H9 (cell line): ENCODE results near the gene ROBO1. TPM values are rescaled to one million over a fixed set of nuclear protein-coding genes. Genes with fewer than 3 reads are reported as not detected.
"Not testable (repeated sequence)": the region's sequence is repeated elsewhere in the genome, so short reads cannot be mapped to it uniquely, and the experiment has no call there.

Source experiments
- DNase-seq: peaks from one replicate; pipeline ENCODE4 v3.0.0-alpha.2; 2017
- H2AFZ ChIP-seq: one replicate; pipeline ENCODE4 v1.6.1; 2013; ENCODE audit warnings: mild to moderate bottlenecking, low read length, control low read depth, moderate library complexity
- H2AK5ac ChIP-seq: 2 replicates; pipeline ENCODE4 v1.6.1; 2013; ENCODE audit warnings: low read length, control low read depth, mixed read lengths; ENCODE audit not compliant: insufficient read length
- H2BK120ac ChIP-seq: one replicate; pipeline ENCODE4 v1.6.1; 2013; ENCODE audit warnings: low read depth, mild to moderate bottlenecking, low read length, control low read depth, inconsistent platforms; ENCODE audit not compliant: poor library complexity, severe bottlenecking
- H2BK12ac ChIP-seq: 2 replicates; pipeline ENCODE4 v1.6.1; 2013; ENCODE audit warnings: low read length, control low read depth, mixed read lengths, low read depth; ENCODE audit not compliant: insufficient read length
- H2BK15ac ChIP-seq: 2 replicates; pipeline ENCODE4 v1.6.1; 2013; ENCODE audit warnings: low read depth, low read length, control low read depth
- H2BK20ac ChIP-seq: one replicate; pipeline ENCODE4 v1.6.1; 2013; ENCODE audit warnings: low read depth, mild to moderate bottlenecking, low read length, control low read depth, inconsistent platforms; ENCODE audit not compliant: poor library complexity, severe bottlenecking
- H2BK5ac ChIP-seq: 2 replicates; pipeline ENCODE4 v1.6.1; 2013; ENCODE audit warnings: low read length, control low read depth, mixed read lengths; ENCODE audit not compliant: insufficient read length
- H3K14ac ChIP-seq: 2 replicates; pipeline ENCODE4 v1.6.1; 2013; ENCODE audit warnings: low read length, control low read depth; ENCODE audit not compliant: insufficient read depth
- H3K18ac ChIP-seq: 2 replicates; pipeline ENCODE4 v1.6.1; 2013; ENCODE audit warnings: low read depth, mild to moderate bottlenecking, mixed read lengths, low read length, control low read depth; ENCODE audit not compliant: insufficient read length
- H3K23ac ChIP-seq: 2 replicates; pipeline ENCODE4 v1.6.1; 2013; ENCODE audit warnings: low read length, control low read depth, mixed read lengths, low read depth; ENCODE audit not compliant: insufficient read length
- H3K23me2 ChIP-seq: 2 replicates; pipeline ENCODE4 v1.6.1; 2013; ENCODE audit warnings: low read depth, mild to moderate bottlenecking, mixed read lengths, low read length, control low read depth; ENCODE audit not compliant: insufficient read length, poor library complexity, severe bottlenecking
- H3K27ac ChIP-seq: 2 replicates; pipeline ENCODE4 v1.5.1; 2013; ENCODE audit warnings: low read length, control low read depth, mixed read lengths, low read depth; ENCODE audit not compliant: insufficient read length
- H3K27me3 ChIP-seq: 2 replicates; pipeline ENCODE4 v1.6.1; 2013; ENCODE audit warnings: low read length, control low read depth, inconsistent platforms; ENCODE audit not compliant: insufficient read depth
- H3K4ac ChIP-seq: 2 replicates; pipeline ENCODE4 v1.6.1; 2013; ENCODE audit warnings: low read depth, mild to moderate bottlenecking, control low read depth, inconsistent platforms, low read length, moderate library complexity
- H3K4me1 ChIP-seq: 2 replicates; pipeline ENCODE4 v1.6.1; 2013; ENCODE audit warnings: low read length, control low read depth, inconsistent platforms; ENCODE audit not compliant: insufficient read depth
- H3K4me2 ChIP-seq: 2 replicates; pipeline ENCODE4 v1.6.1; 2013; ENCODE audit warnings: low read length, control low read depth, mixed read lengths; ENCODE audit not compliant: insufficient read length, insufficient read depth
- H3K56ac ChIP-seq: 2 replicates; pipeline ENCODE4 v1.6.1; 2013; ENCODE audit warnings: low read depth, mild to moderate bottlenecking, mixed read lengths, low read length, control low read depth; ENCODE audit not compliant: insufficient read length
- H3K79me1 ChIP-seq: 2 replicates; pipeline ENCODE4 v1.6.1; 2013; ENCODE audit warnings: low read depth, mild to moderate bottlenecking, moderate library complexity, low read length, control low read depth, inconsistent platforms; ENCODE audit not compliant: insufficient read depth, poor library complexity, severe bottlenecking
- H3K79me2 ChIP-seq: 2 replicates; pipeline ENCODE4 v1.6.1; 2013; ENCODE audit warnings: low read length, control low read depth, inconsistent platforms; ENCODE audit not compliant: insufficient read depth
- H3K9ac ChIP-seq: 2 replicates; pipeline ENCODE4 v1.6.1; 2013; ENCODE audit warnings: low read length, control low read depth, mixed read lengths; ENCODE audit not compliant: insufficient read length; ENCODE audit errors: extremely low read depth
- H3K9me3 ChIP-seq: one replicate; pipeline ENCODE4 v1.6.1; 2013; ENCODE audit warnings: low read depth, low read length, inconsistent platforms; ENCODE audit not compliant: control insufficient read depth
- H3T11ph ChIP-seq: one replicate; pipeline ENCODE4 v1.6.1; 2013; ENCODE audit warnings: mild to moderate bottlenecking, low read length, control low read depth, inconsistent platforms
- H4K20me1 ChIP-seq: one replicate; pipeline ENCODE4 v1.6.1; 2013; ENCODE audit not compliant: control insufficient read depth, insufficient read length, insufficient read depth
- H4K5ac ChIP-seq: 2 replicates; pipeline ENCODE4 v1.6.1; 2013; ENCODE audit warnings: low read depth, mild to moderate bottlenecking, mixed read lengths, low read length, control low read depth; ENCODE audit not compliant: insufficient read length
- H4K8ac ChIP-seq: replicated peaks from 2 replicates; pipeline ENCODE4 v1.6.1; 2013; ENCODE audit warnings: low read length, control low read depth, mixed read lengths, low read depth; ENCODE audit not compliant: insufficient read length
- H4K91ac ChIP-seq: 2 replicates; pipeline ENCODE4 v1.6.1; 2013; ENCODE audit warnings: low read depth, mild to moderate bottlenecking, moderate library complexity, mixed read lengths, low read length, control low read depth; ENCODE audit not compliant: insufficient read length
- H3K27ac Mint-ChIP-seq, 3 experiments: 2 replicates in 2 of 3; 3 replicates in 1 of 3; pipeline ENCODE4 v1.8.0; 2020 to 2021; ENCODE audit warnings: mixed read lengths in 3 of 3, mild to moderate bottlenecking in 1 of 3, moderate library complexity in 1 of 3
- H3K27me3 Mint-ChIP-seq: 2 replicates; pipeline ENCODE4 v1.8.0; 2021; ENCODE audit warnings: low read depth, mild to moderate bottlenecking, moderate library complexity, mixed read lengths
- H3K36me3 Mint-ChIP-seq, 3 experiments: 2 replicates in 2 of 3; 3 replicates in 1 of 3; pipeline ENCODE4 v1.8.0; 2020 to 2021; ENCODE audit warnings: low read depth in 3 of 3, mixed read lengths in 3 of 3; ENCODE audit not compliant: insufficient read depth in 1 of 3
- H3K4me1 Mint-ChIP-seq, 2 experiments: 2 replicates each; pipeline ENCODE4 v1.8.0; 2020; ENCODE audit warnings: mixed read lengths in 2 of 2
- H3K4me3 Mint-ChIP-seq, 2 experiments: 2 replicates in 1 of 2; 3 replicates in 1 of 2; pipeline ENCODE4 v1.8.0; 2020 to 2021; ENCODE audit warnings: mild to moderate bottlenecking in 2 of 2, mixed read lengths in 2 of 2, moderate library complexity in 1 of 2
- H3K9me3 Mint-ChIP-seq, 2 experiments: 2 replicates in 1 of 2; 3 replicates in 1 of 2; pipeline ENCODE4 v1.8.0; 2020; ENCODE audit warnings: mild to moderate bottlenecking in 2 of 2, mixed read lengths in 2 of 2, moderate library complexity in 1 of 2
- CTCF ChIP-seq: fragments of 200-600 bp; sonication (generic); conservative IDR thresholded peaks from 3 replicates; pipeline ENCODE4 v1.8.0; 2021; ENCODE audit warnings: antibody characterized with exemption, mild to moderate bottlenecking
- WGBS: extraction: QIAGEN DNeasy Blood & Tissue Kit; methylation state at CpG from one replicate; pipeline ENCODE4 v1.1.7; 2013; ENCODE audit warnings: missing lambda C conversion rate, low lambda C conversion rate, mixed read lengths; ENCODE audit not compliant: insufficient read length; ENCODE audit errors: extremely low coverage; 5-methylcytosine and 5-hydroxymethylcytosine counted together
- total RNA-seq: library from RNA; stranded (reverse); gene quantifications from 2 replicates; pipeline ENCODE4 v1.2.1, GENCODE V29; 2021

The ROBO1 gene
- total RNA-seq, 1 experiment from 2014 or later: 62.7 TPM

- not testable (repeated sequence) for H4K8ac ChIP-seq, H2BK15ac ChIP-seq, H4K91ac ChIP-seq, H3K27me3 Mint-ChIP-seq, H4K5ac ChIP-seq, H3K23ac ChIP-seq, H3K27ac Mint-ChIP-seq, H2BK12ac ChIP-seq, H3K4ac ChIP-seq, H3K79me2 ChIP-seq, H3K4me1 ChIP-seq, H3K18ac ChIP-seq, H3K4me1 Mint-ChIP-seq, H3K4me3 Mint-ChIP-seq, H3K56ac ChIP-seq, H4K20me1 ChIP-seq, H3K79me1 ChIP-seq, H3T11ph ChIP-seq, H2AFZ ChIP-seq, H3K27ac ChIP-seq, H3K27me3 ChIP-seq, H2BK20ac ChIP-seq, H3K14ac ChIP-seq, DNase-seq, H3K23me2 ChIP-seq, H2AK5ac ChIP-seq, H3K4me2 ChIP-seq, H3K9me3 ChIP-seq, H3K9ac ChIP-seq, H2BK120ac ChIP-seq, H2BK5ac ChIP-seq
- TF ChIP-seq CTCF: peak; percentile 54; the same call in 2 of the 3 replicates
- Mint-ChIP-seq H3K9me3 (peaks cover 18% of the 10 kb centered on the region in 2 experiments; a peak in 4 of 5 replicates), H3K36me3 (peaks cover 0 to 18% (median 8%) of the 10 kb centered on the region in 3 experiments; a peak in 5 of 7 replicates)
- no CpG with 5 or more reads among the region's 4 CpGs for WGBS
Measured at GRCh38 chr3:79790177-79790576, 22.4 kb upstream of the ROBO1 start.
